ENCODE data around the gene CERS1. TPM values are rescaled to one million over a fixed set of nuclear protein-coding genes. Genes with fewer than 3 reads are reported as not detected.

Gene CERS1
- polyA plus RNA-seq, 1 experiment = 1.8 TPM

DNA sequence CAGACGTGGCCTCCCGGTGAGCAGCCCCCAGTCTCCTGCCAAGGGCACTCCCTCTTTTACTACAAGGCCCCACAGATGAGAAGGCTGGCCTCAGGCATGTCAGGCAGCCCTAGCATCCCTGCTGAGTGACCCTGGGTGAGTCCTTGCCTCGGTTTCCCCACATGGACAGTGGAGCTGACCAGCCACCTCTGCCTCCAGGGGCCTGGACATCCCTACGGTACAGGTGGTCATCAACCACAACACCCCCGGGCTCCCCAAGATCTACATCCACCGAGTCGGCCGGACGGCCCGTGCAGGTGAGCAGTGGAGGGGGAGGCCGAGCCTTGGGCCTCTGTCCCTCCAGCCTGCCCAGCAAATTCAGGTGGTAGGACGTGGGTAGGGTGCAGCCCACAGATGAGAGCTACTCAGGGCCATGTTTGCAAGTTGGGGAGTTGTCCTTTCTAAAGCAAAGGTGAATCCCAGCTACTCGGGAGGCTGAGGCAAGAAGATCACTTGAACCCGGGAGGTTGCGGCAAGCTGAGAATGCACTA is 28.8 kb upstream of the CERS1 start:
- Histone ChIP-seq H3K27ac (ENCODE audit: low read depth, low read length) (no peak overlapping the region), H3K9me3 (ENCODE audit: control insufficient read depth, insufficient read depth, low read length) (no peaks in the 10 kb centered on the region; the same call in 1 of the 2 replicates), H3K4me3 (ENCODE audit: low read depth, low read length) (no peak overlapping the region), H3K27me3 (ENCODE audit: control insufficient read depth, insufficient read depth, low read length) (no peaks in the 10 kb centered on the region)
- TF ChIP-seq, protein P1, sequence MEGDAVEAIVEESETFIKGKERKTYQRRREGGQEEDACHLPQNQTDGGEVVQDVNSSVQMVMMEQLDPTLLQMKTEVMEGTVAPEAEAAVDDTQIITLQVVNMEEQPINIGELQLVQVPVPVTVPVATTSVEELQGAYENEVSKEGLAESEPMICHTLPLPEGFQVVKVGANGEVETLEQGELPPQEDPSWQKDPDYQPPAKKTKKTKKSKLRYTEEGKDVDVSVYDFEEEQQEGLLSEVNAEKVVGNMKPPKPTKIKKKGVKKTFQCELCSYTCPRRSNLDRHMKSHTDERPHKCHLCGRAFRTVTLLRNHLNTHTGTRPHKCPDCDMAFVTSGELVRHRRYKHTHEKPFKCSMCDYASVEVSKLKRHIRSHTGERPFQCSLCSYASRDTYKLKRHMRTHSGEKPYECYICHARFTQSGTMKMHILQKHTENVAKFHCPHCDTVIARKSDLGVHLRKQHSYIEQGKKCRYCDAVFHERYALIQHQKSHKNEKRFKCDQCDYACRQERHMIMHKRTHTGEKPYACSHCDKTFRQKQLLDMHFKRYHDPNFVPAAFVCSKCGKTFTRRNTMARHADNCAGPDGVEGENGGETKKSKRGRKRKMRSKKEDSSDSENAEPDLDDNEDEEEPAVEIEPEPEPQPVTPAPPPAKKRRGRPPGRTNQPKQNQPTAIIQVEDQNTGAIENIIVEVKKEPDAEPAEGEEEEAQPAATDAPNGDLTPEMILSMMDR (IDR thresholded peaks at IDR 0.05; ENCODE audit: low read depth, low read length) = no peak
- no peak for DNase-seq (ENCODE audit: low read depth, low spot score)
- POLR2A ChIA-PET = no interaction called here
- CTCF ChIA-PET = no interaction called here

DNA sequence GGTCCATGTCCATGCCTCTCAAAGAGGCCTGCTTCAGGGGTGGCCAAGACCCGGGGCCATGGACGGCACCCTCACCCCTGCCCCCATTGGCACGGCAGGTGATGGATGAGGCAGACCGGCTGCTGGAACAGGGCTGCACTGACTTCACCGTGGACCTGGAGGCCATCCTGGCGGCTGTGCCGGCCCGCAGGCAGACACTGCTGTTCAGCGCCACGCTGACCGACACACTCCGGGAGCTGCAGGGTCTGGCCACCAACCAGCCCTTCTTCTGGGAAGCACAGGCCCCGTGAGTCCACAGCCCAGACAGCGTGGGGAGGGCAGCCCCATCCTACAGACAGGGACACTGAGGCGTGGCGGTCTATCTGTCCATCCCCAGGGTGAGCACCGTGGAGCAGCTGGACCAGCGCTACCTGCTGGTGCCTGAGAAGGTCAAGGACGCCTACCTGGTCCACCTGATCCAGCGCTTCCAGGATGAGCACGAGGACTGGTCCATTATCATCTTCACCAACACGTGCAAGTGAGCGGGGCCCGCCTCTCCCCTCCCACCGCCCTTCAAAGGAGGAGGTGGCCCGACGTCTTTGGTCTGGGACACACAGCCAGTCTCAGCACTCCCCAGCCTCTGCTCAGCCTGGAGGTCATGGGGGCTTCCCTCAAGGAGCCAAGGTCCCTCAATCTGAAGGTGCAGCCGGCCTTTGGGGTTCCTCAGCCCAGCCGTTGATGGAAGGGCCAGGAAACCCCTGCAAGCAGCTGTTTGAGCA is 26.4 kb upstream of the CERS1 start:
- POLR2A ChIA-PET = interaction anchor here (0.6 to 1.1 kb wide), 3 partner anchors 12 to 156 kb away, joined by 3 read pairs; no protein-coding TSS in a partner anchor
- CTCF ChIA-PET = no interaction called here
- TF ChIP-seq, protein P1 (IDR thresholded peaks at IDR 0.05; ENCODE audit: low read depth, low read length) = no peak
- no peak overlapping the region for H3K4me3 ChIP-seq (ENCODE audit: low read depth, low read length)
- no peak overlapping the region for H3K27ac ChIP-seq (ENCODE audit: low read depth, low read length)
- H3K9me3 ChIP-seq (ENCODE audit: control insufficient read depth, insufficient read depth, low read length) = no peaks in the 10 kb centered on the region; the same call in 1 of the 2 replicates
- no peaks in the 10 kb centered on the region for H3K27me3 ChIP-seq (ENCODE audit: control insufficient read depth, insufficient read depth, low read length)
- no peak for DNase-seq (ENCODE audit: low read depth, low spot score)

DNA sequence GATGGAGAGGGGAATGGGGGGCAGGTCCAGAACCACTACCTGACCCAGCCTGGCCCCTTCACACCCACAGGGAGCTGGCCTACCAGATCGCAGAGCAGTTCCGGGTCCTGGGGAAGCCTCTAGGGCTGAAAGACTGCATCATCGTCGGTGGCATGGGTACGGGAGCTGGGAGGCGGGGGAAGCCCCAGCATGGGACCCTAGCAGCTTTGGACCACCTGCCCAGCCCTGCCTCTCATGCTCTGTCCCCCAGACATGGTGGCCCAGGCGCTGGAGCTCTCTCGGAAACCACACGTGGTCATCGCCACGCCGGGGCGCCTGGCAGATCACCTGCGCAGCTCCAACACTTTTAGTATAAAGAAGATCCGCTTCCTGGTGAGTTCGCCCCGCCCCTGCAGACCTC is 25.6 kb upstream of the CERS1 start:
- no peak overlapping the region for H3K4me3 ChIP-seq (ENCODE audit: low read depth, low read length)
- no peak overlapping the region for H3K27ac ChIP-seq (ENCODE audit: low read depth, low read length)
- CTCF ChIA-PET = no interaction called here
- DNase-seq (ENCODE audit: low read depth, low spot score) = no peak
- TF ChIP-seq, protein P1 (IDR thresholded peaks at IDR 0.05; ENCODE audit: low read depth, low read length) = no peak
- H3K27me3 ChIP-seq (ENCODE audit: control insufficient read depth, insufficient read depth, low read length) = no peaks in the 10 kb centered on the region
- H3K9me3 ChIP-seq (ENCODE audit: control insufficient read depth, insufficient read depth, low read length) = no peaks in the 10 kb centered on the region; the same call in 1 of the 2 replicates
- POLR2A ChIA-PET = interaction anchor here (0.6 kb wide), 1 partner anchor 12 kb away, joined by 3 read pairs; no protein-coding TSS in a partner anchor

DNA sequence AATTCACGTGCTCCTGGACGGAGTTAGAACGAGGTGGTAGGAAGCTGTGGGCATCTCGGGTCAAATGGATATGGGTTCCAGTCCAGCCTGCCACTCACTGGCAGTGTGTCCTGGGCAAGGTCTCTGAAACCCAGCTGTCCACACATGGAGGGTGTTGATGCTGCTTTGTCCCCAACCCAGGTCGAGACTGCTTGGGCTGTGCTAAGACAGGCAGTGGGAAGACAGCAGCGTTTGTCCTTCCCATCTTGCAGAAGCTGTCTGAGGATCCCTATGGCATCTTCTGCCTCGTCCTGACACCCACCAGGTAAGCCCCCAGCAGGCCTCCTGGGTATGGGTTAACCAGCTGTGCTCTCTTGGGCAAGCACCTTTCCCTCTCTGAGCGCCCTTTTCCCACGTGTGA is 24.4 kb upstream of the CERS1 start:
- H3K9me3 ChIP-seq (ENCODE audit: control insufficient read depth, insufficient read depth, low read length) = no peaks in the 10 kb centered on the region; the same call in 1 of the 2 replicates
- H3K27ac ChIP-seq (ENCODE audit: low read depth, low read length) = no peak overlapping the region
- CTCF ChIA-PET = no interaction called here
- POLR2A ChIA-PET = no interaction called here
- no peak for DNase-seq (ENCODE audit: low read depth, low spot score)
- TF ChIP-seq, protein P1 (IDR thresholded peaks at IDR 0.05; ENCODE audit: low read depth, low read length) = no peak
- peak overlapping the region; percentile 100 for H3K4me3 ChIP-seq (ENCODE audit: low read depth, low read length)
- H3K27me3 ChIP-seq (ENCODE audit: control insufficient read depth, insufficient read depth, low read length) = no peaks in the 10 kb centered on the region

DNA sequence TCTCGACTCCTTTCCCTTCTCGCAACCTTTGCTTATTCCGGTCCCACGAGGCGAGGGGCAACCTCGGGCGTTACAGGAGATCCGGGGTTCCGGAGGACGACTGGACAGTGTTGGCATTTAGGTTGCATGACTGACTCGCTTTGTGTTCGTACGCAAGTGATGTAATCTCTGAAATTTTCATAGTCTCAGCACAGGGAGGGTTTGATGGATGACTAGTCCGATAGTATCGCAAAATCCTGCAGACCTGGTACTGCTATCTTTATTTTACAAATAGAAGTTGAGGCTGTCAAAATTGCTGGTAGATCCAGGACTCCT is 23.9 kb upstream of the CERS1 start:
- Histone ChIP-seq H3K4me3 (ENCODE audit: low read depth, low read length) (peak overlapping the region; percentile 100), H3K27ac (ENCODE audit: low read depth, low read length) (peak overlapping the region; percentile 61), H3K27me3 (ENCODE audit: control insufficient read depth, insufficient read depth, low read length) (no peaks in the 10 kb centered on the region), H3K9me3 (ENCODE audit: control insufficient read depth, insufficient read depth, low read length) (no peaks in the 10 kb centered on the region; the same call in 1 of the 2 replicates)
- TF ChIP-seq, protein P1 (IDR thresholded peaks at IDR 0.05; ENCODE audit: low read depth, low read length) = no peak
- POLR2A ChIA-PET = interaction anchor here (0.6 to 1.9 kb wide), 15 partner anchors 9 to 638 kb away, joined by 3 to 15 read pairs (median 5); partner anchors contain the start of genes CERS1, JUND and UBA52
- CTCF ChIA-PET = interaction anchor here (0.7 to 1.5 kb wide), 2 partner anchors 67 to 255 kb away, joined by 3 to 10 read pairs; no protein-coding TSS in a partner anchor
- DNase-seq (ENCODE audit: low read depth, low spot score) = no peak

Data from AG04450 (cell line).